Caco-2 (cell line): ENCODE results near the gene EOGT. TPM values are rescaled to one million over a fixed set of nuclear protein-coding genes. Genes with fewer than 3 reads are reported as not detected.

Experiments used
- BruUV-seq: library from RNA; stranded (reverse); fragments of 400-500 nt; replicated peaks from 2 replicates; lab custom pipeline; 2021; lab: Mats Ljungman, UMichigan
- CTCF ChIA-PET: fragments of 300-600 bp; sonication (Branson Sonifier 250); formaldehyde crosslinking; loops from one replicate; lab custom pipeline; 2022; ENCODE audit warnings: antibody characterized with exemption; lab: Charles Lee
- POLR2A ChIA-PET: fragments of 300-600 bp; sonication (Branson Sonifier 250); formaldehyde crosslinking; loops from one replicate; lab custom pipeline; 2022; ENCODE audit warnings: antibody characterized with exemption; lab: Charles Lee
- DNase-seq, 2 experiments: peaks; one replicate each; pipeline versions ENCODE4 v3.0.0 to v3.0.0-alpha.2; 2020 to 2022
- H3K27me3 ChIP-seq: replicated peaks from 2 replicates; pipeline ENCODE4 v1.6.0; 2011; ENCODE audit warnings: low read length; ENCODE audit not compliant: control insufficient read depth, insufficient read depth
- H3K36me3 ChIP-seq: 2 replicates; pipeline ENCODE4 v1.5.1; 2011; ENCODE audit warnings: low read length; ENCODE audit not compliant: control insufficient read depth, insufficient read depth
- H3K4me1 ChIP-seq: fragments of 250-450 bp; sonication (Bioruptor Pico); 2 replicates; pipeline ENCODE4 v1.5.1; 2020; ENCODE audit warnings: mild to moderate bottlenecking
- H3K4me3 ChIP-seq: 2 replicates; pipeline ENCODE4 v1.5.1; 2011; ENCODE audit warnings: low read depth, mild to moderate bottlenecking, control low read depth, low read length
- H3K9me3 ChIP-seq: fragments of 250-450 bp; sonication (Bioruptor Pico); 2 replicates; pipeline ENCODE4 v1.5.1; 2020; ENCODE audit warnings: mild to moderate bottlenecking, moderate library complexity
- H3K27ac Mint-ChIP-seq: one replicate; pipeline ENCODE4 v1.8.0; 2022; ENCODE audit warnings: mixed read lengths; ENCODE audit not compliant: unreplicated experiment
- H3K27me3 Mint-ChIP-seq: one replicate; pipeline ENCODE4 v1.8.0; 2022; ENCODE audit warnings: mixed read lengths; ENCODE audit not compliant: insufficient read depth, unreplicated experiment
- H3K36me3 Mint-ChIP-seq: one replicate; pipeline ENCODE4 v1.8.0; 2022; ENCODE audit warnings: mild to moderate bottlenecking, mixed read lengths; ENCODE audit not compliant: insufficient read depth, unreplicated experiment
- H3K4me1 Mint-ChIP-seq: one replicate; pipeline ENCODE4 v1.8.0; 2022; ENCODE audit warnings: low read depth, mixed read lengths; ENCODE audit not compliant: unreplicated experiment
- H3K4me3 Mint-ChIP-seq: one replicate; pipeline ENCODE4 v1.8.0; 2022; ENCODE audit warnings: mild to moderate bottlenecking, moderate library complexity, mixed read lengths; ENCODE audit not compliant: unreplicated experiment
- H3K9me3 Mint-ChIP-seq: one replicate; pipeline ENCODE4 v1.8.0; 2022; ENCODE audit warnings: mixed read lengths; ENCODE audit not compliant: unreplicated experiment
- intact Hi-C: fragments of 100-400 bp; cut with micrococcal nuclease; formaldehyde crosslinking; loops from one replicate; pipeline ENCODE4 v1.10.0; 2022; ENCODE audit not compliant: unreplicated experiment
- total RNA-seq: library from RNA; stranded (reverse); gene quantifications from 2 replicates; pipeline ENCODE4 v1.2.3, GENCODE V29; 2022
- TF ChIP-seq, protein P1 (sequence below), 2 experiments: fragments of 200-600 bp in 1 of 2; IDR thresholded peaks; 1 replicate in 1 of 2; 2 replicates in 1 of 2; pipeline versions ENCODE4 v1.5.1 to v1.8.0; 2011 to 2022; ENCODE audit warnings: antibody characterized with exemption in 1 of 2, control low read depth in 1 of 2, inconsistent platforms in 1 of 2, low read depth in 1 of 2, low read length in 1 of 2, mild to moderate bottlenecking in 1 of 2, moderate library complexity in 1 of 2; ENCODE audit not compliant: insufficient read depth in 1 of 2, severe bottlenecking in 1 of 2, unreplicated experiment in 1 of 2

EOGT gene
- total RNA-seq, 1 experiment from 2014 or later: 16.1 TPM

DNA sequence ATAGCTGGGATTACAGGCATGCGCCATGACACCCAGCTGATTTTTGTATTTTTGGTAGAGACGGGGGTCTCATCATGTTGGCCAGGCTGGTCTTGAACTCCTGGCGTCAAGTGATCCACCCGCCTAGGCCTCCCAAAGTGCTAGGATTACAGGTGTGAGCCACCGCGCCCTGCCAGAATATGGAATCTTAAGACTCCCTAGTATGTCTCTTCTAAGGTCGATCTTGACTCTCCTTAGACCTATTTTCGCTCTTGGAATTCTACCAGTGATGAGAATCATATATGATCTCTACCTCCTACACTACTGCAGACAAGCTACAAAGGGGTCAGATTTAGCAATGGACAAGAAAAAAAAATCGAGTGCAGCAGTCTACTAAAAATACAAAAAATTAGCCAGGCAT is 19.3 kb upstream of the EOGT start:
- CTCF ChIA-PET: no interaction called here
- Histone ChIP-seq H3K4me3 (no peak overlapping the region), H3K9me3 (no peaks in the 10 kb centered on the region), H3K36me3 (no peaks in the 10 kb centered on the region), H3K4me1 (no peaks in the 10 kb centered on the region), H3K27me3 (no peaks in the 10 kb centered on the region)
- DNase-seq: no peak
- POLR2A ChIA-PET: interaction anchor here (0.7 kb wide), 1 partner anchor 20 kb away, joined by 5 read pairs; no protein-coding TSS in a partner anchor
- Mint-ChIP-seq H3K27me3 (no peaks in the 10 kb centered on the region), H3K4me3 (no peak overlapping the region), H3K9me3 (no peaks in the 10 kb centered on the region), H3K27ac (no peak overlapping the region), H3K4me1 (no peaks in the 10 kb centered on the region), H3K36me3 (peaks cover 78% of the 10 kb centered on the region)
- intact Hi-C loops: no loop called here
- no TSS peak for BruUV-seq
- TF ChIP-seq, protein P1, sequence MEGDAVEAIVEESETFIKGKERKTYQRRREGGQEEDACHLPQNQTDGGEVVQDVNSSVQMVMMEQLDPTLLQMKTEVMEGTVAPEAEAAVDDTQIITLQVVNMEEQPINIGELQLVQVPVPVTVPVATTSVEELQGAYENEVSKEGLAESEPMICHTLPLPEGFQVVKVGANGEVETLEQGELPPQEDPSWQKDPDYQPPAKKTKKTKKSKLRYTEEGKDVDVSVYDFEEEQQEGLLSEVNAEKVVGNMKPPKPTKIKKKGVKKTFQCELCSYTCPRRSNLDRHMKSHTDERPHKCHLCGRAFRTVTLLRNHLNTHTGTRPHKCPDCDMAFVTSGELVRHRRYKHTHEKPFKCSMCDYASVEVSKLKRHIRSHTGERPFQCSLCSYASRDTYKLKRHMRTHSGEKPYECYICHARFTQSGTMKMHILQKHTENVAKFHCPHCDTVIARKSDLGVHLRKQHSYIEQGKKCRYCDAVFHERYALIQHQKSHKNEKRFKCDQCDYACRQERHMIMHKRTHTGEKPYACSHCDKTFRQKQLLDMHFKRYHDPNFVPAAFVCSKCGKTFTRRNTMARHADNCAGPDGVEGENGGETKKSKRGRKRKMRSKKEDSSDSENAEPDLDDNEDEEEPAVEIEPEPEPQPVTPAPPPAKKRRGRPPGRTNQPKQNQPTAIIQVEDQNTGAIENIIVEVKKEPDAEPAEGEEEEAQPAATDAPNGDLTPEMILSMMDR (IDR thresholded peaks at IDR 0.05; ENCODE audit: insufficient read depth in 1 of 2, low read depth in 1 of 2, low read length in 1 of 2, severe bottlenecking in 1 of 2, unreplicated experiment in 1 of 2): no peak

DNA sequence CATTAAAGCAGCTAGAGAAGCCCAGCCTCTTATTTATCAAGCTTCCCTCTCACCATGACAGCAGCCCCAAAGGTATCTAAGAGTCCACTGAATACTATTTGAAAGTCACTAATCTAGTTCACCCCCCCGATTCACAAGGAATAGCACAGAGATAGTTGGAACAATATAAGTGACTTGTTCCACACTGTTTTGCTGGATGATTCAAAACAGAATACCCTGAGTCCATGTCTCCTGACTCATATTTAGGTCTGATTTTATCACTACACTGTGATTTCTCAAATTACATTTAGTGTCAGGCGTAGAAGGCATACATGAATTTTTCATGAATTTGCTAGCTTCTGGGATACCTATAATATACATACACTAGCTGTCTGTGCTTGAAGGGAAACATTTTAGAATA is 18.7 kb upstream of the EOGT start:
- H3K4me1 Mint-ChIP-seq: no peaks in the 10 kb centered on the region
- H3K4me3 Mint-ChIP-seq: no peak overlapping the region
- no peaks in the 10 kb centered on the region for H3K9me3 Mint-ChIP-seq
- no peak for DNase-seq
- H3K36me3 ChIP-seq: no peaks in the 10 kb centered on the region
- H3K27ac Mint-ChIP-seq: no peak overlapping the region
- POLR2A ChIA-PET: interaction anchor here (0.6 to 0.7 kb wide), 2 partner anchors 19 to 20 kb away, joined by 3 to 5 read pairs; partner anchors contain the start of gene TMF1
- H3K4me1 ChIP-seq: no peaks in the 10 kb centered on the region
- no peaks in the 10 kb centered on the region for H3K27me3 ChIP-seq
- H3K27me3 Mint-ChIP-seq: no peaks in the 10 kb centered on the region
- TF ChIP-seq, protein P1 (IDR thresholded peaks at IDR 0.05; ENCODE audit: insufficient read depth in 1 of 2, low read depth in 1 of 2, low read length in 1 of 2, severe bottlenecking in 1 of 2, unreplicated experiment in 1 of 2): no peak
- H3K9me3 ChIP-seq: no peaks in the 10 kb centered on the region
- H3K4me3 ChIP-seq: no peak overlapping the region
- CTCF ChIA-PET: no interaction called here
- intact Hi-C loops: no loop called here
- BruUV-seq: no TSS peak
- peaks cover 78% of the 10 kb centered on the region for H3K36me3 Mint-ChIP-seq

DNA sequence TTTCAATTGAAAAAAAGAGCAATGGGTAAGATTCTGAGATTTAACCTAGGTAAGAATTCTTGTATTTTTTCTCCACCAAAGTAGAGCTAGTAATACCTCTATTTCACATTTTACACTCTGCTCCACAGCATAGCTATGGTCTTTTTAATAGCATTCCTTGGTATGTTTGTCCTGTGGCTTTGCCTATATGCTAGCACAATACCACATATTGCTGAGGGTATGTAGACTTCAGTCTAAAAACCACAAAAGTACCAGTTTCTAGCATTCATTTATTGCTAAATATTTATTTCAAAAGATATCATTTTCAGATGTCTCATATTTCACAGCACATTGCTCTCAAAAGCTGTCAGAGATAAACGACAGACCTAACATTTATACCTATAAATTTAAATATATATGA is 18.2 kb upstream of the EOGT start:
- Histone ChIP-seq H3K4me3 (no peak overlapping the region), H3K9me3 (no peaks in the 10 kb centered on the region), H3K27me3 (no peaks in the 10 kb centered on the region), H3K36me3 (no peaks in the 10 kb centered on the region), H3K4me1 (no peaks in the 10 kb centered on the region)
- H3K27ac Mint-ChIP-seq: no peak overlapping the region
- BruUV-seq: no TSS peak
- ChIA-PET CTCF (no interaction called here), POLR2A (interaction anchor here (0.6 kb wide), 1 partner anchor 21 kb away, joined by 3 read pairs; the partner anchor contains the start of gene TMF1)
- DNase-seq: no peak
- no peaks in the 10 kb centered on the region for H3K9me3 Mint-ChIP-seq
- H3K36me3 Mint-ChIP-seq: peaks cover 76% of the 10 kb centered on the region
- intact Hi-C loops: no loop called here
- TF ChIP-seq, protein P1 (IDR thresholded peaks at IDR 0.05; ENCODE audit: insufficient read depth in 1 of 2, low read depth in 1 of 2, low read length in 1 of 2, severe bottlenecking in 1 of 2, unreplicated experiment in 1 of 2): no peak
- H3K4me3 Mint-ChIP-seq: no peak overlapping the region
- H3K27me3 Mint-ChIP-seq: no peaks in the 10 kb centered on the region
- no peaks in the 10 kb centered on the region for H3K4me1 Mint-ChIP-seq
